Natural killer cell (primary cell): Measurements from ENCODE around the gene MED12L. TPM values are rescaled to one million over a fixed set of nuclear protein-coding genes. Genes with fewer than 3 reads are reported as not detected.

ENCODE experiments used
- ATAC-seq, 3 donors: fragments of 150-1000 bp in 2 of 3; fragments of 200-7000 bp in 1 of 3; cut with Tn5 transposase; 1 replicate in 1 of 3; 2 replicates in 2 of 3; pipeline ENCODE4 v1.10.0; 2021; ENCODE audit warnings: mild to moderate bottlenecking in 2 of 3, moderate library complexity in 2 of 3
- DNase-seq, 2 donors: peaks; one replicate each; pipeline versions ENCODE4 v3.0.0 to v3.0.0-alpha.2; 2013 to 2021; ENCODE audit warnings: mixed read lengths in 1 of 2
- H3K27ac ChIP-seq: one replicate; pipeline ENCODE4 v1.5.1; 2013; ENCODE audit warnings: mild to moderate bottlenecking, low read length
- H3K27me3 ChIP-seq: one replicate; pipeline ENCODE4 v1.6.1; 2013; ENCODE audit warnings: low read length; ENCODE audit not compliant: control insufficient read depth, insufficient read depth
- H3K36me3 ChIP-seq: one replicate; pipeline ENCODE4 v1.6.1; 2013; ENCODE audit warnings: low read length; ENCODE audit not compliant: control insufficient read depth, insufficient read depth
- H3K4me1 ChIP-seq: one replicate; pipeline ENCODE4 v1.6.1; 2013; ENCODE audit warnings: low read length; ENCODE audit not compliant: control insufficient read depth, insufficient read depth
- H3K4me3 ChIP-seq: one replicate; pipeline ENCODE4 v1.5.1; 2013; ENCODE audit warnings: low read length
- H3K9me3 ChIP-seq: one replicate; pipeline ENCODE4 v1.6.1; 2013; ENCODE audit warnings: low read length; ENCODE audit not compliant: control insufficient read depth, insufficient read depth
- H3K27ac Mint-ChIP-seq, 2 donors: one replicate each; pipeline ENCODE4 v1.8.0; 2022; ENCODE audit warnings: mild to moderate bottlenecking in 2 of 2, mixed read lengths in 2 of 2, moderate library complexity in 1 of 2
- H3K27me3 Mint-ChIP-seq, 2 donors: one replicate each; pipeline ENCODE4 v1.8.0; 2022; ENCODE audit warnings: low read depth in 2 of 2, mixed read lengths in 2 of 2
- H3K36me3 Mint-ChIP-seq: one replicate; pipeline ENCODE4 v1.8.0; 2022; ENCODE audit warnings: mixed read lengths
- H3K4me1 Mint-ChIP-seq, 2 donors: one replicate each; pipeline ENCODE4 v1.8.0; 2022; ENCODE audit warnings: mixed read lengths in 2 of 2
- H3K4me3 Mint-ChIP-seq: one replicate; pipeline ENCODE4 v1.8.0; 2022; ENCODE audit warnings: mild to moderate bottlenecking, moderate library complexity, mixed read lengths
- H3K9me3 Mint-ChIP-seq, 2 donors: one replicate each; pipeline ENCODE4 v1.8.0; 2022; ENCODE audit warnings: mixed read lengths in 2 of 2
- WGBS: methylation state at CpG from one replicate; pipeline ENCODE4 v1.1.7; 2013; ENCODE audit warnings: missing lambda C conversion rate; ENCODE audit not compliant: insufficient coverage; 5-methylcytosine and 5-hydroxymethylcytosine counted together
- intact Hi-C: fragments of 100-400 bp; cut with micrococcal nuclease; formaldehyde crosslinking; loops from one replicate; pipeline ENCODE4 v1.14.2; 2022
- total RNA-seq, 4 donors: library from RNA; stranded (reverse); fragments of 120-200 nt in 1 of 4; gene quantifications; one replicate each; pipeline versions ENCODE4 v1.2.3 to v1.2.4, GENCODE V29; 2013 to 2022
- TF ChIP-seq, protein P1 (sequence below): fragments of 200-600 bp; IDR thresholded peaks from one replicate; pipeline ENCODE4 v1.8.0; 2022; ENCODE audit warnings: antibody characterized with exemption

The MED12L gene
- total RNA-seq, 3 donors from 2014 or later (not counting 1 experiment from before 2014, with no cell fraction given): 3.0 to 6.5 (median 3.0) TPM

DNA sequence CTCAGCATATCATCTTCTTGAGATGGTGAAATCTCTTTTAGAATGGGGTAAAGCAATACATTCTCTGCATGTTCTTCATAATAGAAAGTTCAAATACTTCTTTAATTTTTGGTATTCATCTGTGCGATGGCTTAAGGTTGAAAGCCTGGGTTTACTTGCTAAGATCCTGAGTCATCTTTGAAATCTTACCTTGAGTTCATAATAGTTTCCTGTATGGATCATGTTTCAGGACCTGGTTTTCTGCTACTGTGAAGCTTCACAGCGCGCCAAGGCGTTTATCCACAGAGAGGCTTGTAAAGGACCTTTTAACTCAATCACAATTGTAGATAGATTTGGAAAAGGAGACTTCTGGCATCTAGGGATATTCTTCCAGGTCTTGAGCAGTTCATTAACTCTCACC lies 39.0 kb downstream of the MED12L start:
- TF ChIP-seq, protein P1, sequence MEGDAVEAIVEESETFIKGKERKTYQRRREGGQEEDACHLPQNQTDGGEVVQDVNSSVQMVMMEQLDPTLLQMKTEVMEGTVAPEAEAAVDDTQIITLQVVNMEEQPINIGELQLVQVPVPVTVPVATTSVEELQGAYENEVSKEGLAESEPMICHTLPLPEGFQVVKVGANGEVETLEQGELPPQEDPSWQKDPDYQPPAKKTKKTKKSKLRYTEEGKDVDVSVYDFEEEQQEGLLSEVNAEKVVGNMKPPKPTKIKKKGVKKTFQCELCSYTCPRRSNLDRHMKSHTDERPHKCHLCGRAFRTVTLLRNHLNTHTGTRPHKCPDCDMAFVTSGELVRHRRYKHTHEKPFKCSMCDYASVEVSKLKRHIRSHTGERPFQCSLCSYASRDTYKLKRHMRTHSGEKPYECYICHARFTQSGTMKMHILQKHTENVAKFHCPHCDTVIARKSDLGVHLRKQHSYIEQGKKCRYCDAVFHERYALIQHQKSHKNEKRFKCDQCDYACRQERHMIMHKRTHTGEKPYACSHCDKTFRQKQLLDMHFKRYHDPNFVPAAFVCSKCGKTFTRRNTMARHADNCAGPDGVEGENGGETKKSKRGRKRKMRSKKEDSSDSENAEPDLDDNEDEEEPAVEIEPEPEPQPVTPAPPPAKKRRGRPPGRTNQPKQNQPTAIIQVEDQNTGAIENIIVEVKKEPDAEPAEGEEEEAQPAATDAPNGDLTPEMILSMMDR: no peak
- no peaks in the 10 kb centered on the region for H3K9me3 ChIP-seq
- Mint-ChIP-seq H3K4me3 (no peak overlapping the region), H3K9me3 (no peaks in the 10 kb centered on the region), H3K4me1 (no peaks in the 10 kb centered on the region), H3K27me3 (no peaks in the 10 kb centered on the region), H3K36me3 (no peaks in the 10 kb centered on the region), H3K27ac (no peak overlapping the region)
- H3K27me3 ChIP-seq: no peaks in the 10 kb centered on the region
- intact Hi-C loops: no loop called here
- H3K4me1 ChIP-seq: no peaks in the 10 kb centered on the region
- DNase-seq (no peak), ATAC-seq (no peak)
- WGBS: 92% methylated on average over 4 of the region's 4 CpGs
- H3K27ac ChIP-seq: no peak overlapping the region
- H3K4me3 ChIP-seq: no peak overlapping the region
- H3K36me3 ChIP-seq: no peaks in the 10 kb centered on the region

DNA sequence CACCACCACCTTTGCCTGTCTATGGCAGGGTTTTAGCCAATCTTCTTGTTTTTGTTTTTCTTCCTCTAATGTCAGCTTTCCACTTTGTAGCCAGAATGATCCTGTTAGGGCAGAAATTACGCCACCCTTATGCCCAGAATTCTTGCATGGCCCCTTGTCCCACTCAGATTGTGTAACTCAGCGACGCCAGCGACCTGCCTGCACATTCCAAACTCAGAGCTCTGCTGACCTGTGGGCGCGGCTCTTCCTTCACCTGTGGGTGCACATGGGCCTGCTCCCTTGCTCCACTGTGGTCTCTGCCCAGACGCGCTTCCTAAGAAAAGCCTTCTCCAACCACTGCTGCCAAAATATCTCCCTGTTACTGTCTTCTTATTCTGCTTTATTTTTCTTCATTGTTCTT lies 45.0 kb downstream of the MED12L start:
- H3K27ac ChIP-seq: no peak overlapping the region
- H3K27me3 Mint-ChIP-seq: peaks cover 0 to 3% of the 10 kb centered on the region in 2 donors
- no peak for ATAC-seq

DNA sequence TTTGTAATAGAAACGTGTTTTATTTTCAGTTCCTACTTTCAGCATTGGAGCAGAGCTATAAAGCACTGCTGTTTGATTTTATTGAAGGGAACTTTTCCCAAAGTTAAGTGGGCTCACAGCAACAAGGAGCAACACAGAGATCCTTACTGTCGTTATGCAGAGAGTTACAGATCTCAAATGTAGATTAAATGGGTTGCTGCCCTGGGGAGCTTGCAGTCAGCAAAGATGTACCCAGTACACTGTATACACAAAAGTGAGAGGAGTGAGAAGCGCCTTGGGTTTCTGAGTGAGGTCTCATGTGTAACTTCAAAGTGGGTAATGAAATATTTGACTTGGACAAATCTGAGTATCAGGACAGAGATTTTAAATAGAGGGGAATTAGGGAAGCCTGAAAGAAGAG lies 47.7 kb downstream of the MED12L start:
- 23% methylated on average over 3 of the region's 3 CpGs for WGBS
- H3K36me3 Mint-ChIP-seq: no peaks in the 10 kb centered on the region
- H3K4me3 Mint-ChIP-seq: no peak overlapping the region
- Histone ChIP-seq H3K27ac (no peak overlapping the region), H3K9me3 (no peaks in the 10 kb centered on the region), H3K4me1 (peaks cover 9% of the 10 kb centered on the region), H3K4me3 (no peak overlapping the region), H3K27me3 (no peaks in the 10 kb centered on the region), H3K36me3 (no peaks in the 10 kb centered on the region)
- ATAC-seq (no peak), DNase-seq (no peak)
- intact Hi-C loops: no loop called here
- peaks cover 0 to 3% of the 10 kb centered on the region in 2 donors for H3K27me3 Mint-ChIP-seq
- H3K4me1 Mint-ChIP-seq: peaks cover 14% of the 10 kb centered on the region in 2 donors
- H3K9me3 Mint-ChIP-seq: no peaks in the 10 kb centered on the region
- H3K27ac Mint-ChIP-seq: no peak overlapping the region
- TF ChIP-seq, protein P1: no peak

More for the DNA sequence above, 45.0 kb downstream of the MED12L start:
- DNase-seq: no peak
- H3K27me3 ChIP-seq: no peaks in the 10 kb centered on the region
- intact Hi-C loops: no loop called here
- Mint-ChIP-seq H3K4me1 (peaks cover 2 to 3% of the 10 kb centered on the region in 2 donors), H3K27ac (no peak overlapping the region), H3K4me3 (no peak overlapping the region), H3K36me3 (no peaks in the 10 kb centered on the region), H3K9me3 (no peaks in the 10 kb centered on the region)
- H3K36me3 ChIP-seq: no peaks in the 10 kb centered on the region
- TF ChIP-seq, protein P1: no peak
- H3K4me3 ChIP-seq: no peak overlapping the region
- H3K4me1 ChIP-seq: peaks cover 6% of the 10 kb centered on the region
- 94% methylated on average over 8 of the region's 8 CpGs for WGBS
- H3K9me3 ChIP-seq: no peaks in the 10 kb centered on the region

DNA sequence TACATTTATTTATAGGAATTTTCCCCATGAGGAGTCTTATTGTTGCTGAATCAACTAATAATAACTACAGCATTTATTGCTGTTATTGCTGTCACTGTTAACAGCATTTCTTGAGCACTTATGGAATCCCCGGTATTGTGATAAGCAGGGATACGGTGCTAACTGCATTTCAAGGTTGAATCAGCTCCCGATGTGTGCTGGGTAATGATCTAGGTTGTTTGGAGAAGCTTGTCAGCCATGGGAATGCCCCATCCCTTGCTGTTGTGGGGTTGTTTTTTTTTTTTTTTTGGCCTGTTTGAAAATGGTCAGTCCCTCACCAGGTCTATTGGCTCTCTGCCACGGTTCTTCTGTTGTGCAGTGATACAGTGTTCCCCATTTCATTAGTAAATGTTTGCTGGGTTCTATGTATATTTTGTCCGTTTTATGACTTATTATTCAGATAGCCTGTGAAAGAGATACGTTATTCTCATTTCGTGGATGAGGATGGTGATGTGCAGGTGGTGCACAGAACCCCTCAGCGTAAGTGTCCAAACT lies 48.5 kb downstream of the MED12L start:
- Histone ChIP-seq H3K4me1 (peaks cover 9% of the 10 kb centered on the region), H3K27ac (no peak overlapping the region), H3K9me3 (no peaks in the 10 kb centered on the region), H3K4me3 (no peak overlapping the region), H3K36me3 (no peaks in the 10 kb centered on the region), H3K27me3 (no peaks in the 10 kb centered on the region)
- DNase-seq (no peak), ATAC-seq (no peak)
- Mint-ChIP-seq H3K4me1 (peaks cover 14% of the 10 kb centered on the region in 2 donors), H3K27me3 (peaks cover 0 to 3% of the 10 kb centered on the region in 2 donors), H3K27ac (no peak overlapping the region), H3K36me3 (no peaks in the 10 kb centered on the region), H3K4me3 (no peak overlapping the region), H3K9me3 (no peaks in the 10 kb centered on the region)
- TF ChIP-seq, protein P1: no peak
- intact Hi-C loops: no loop called here
- WGBS: 67% methylated on average over 8 of the region's 8 CpGs
